Left ventricle myocardium superior (tissue), 1 donor: ENCODE results near the gene PPP1R2. TPM values are rescaled to one million over a fixed set of nuclear protein-coding genes. Genes with fewer than 3 reads are reported as not detected.
"Not testable (repeated sequence)": the region's sequence is repeated elsewhere in the genome, so short reads cannot be mapped to it uniquely, and the experiment has no call there.

ENCODE experiments used
- ATAC-seq: fragments of 200-7000 bp; cut with Tn5 transposase; one replicate; pipeline ENCODE4 v1.9.1; 2020; ENCODE audit warnings: mild to moderate bottlenecking, moderate library complexity
- DNase-seq: peaks from one replicate; pipeline ENCODE4 v3.0.0-alpha.2; 2020
- intact Hi-C: fragments of 100-400 bp; cut with micrococcal nuclease; formaldehyde crosslinking; loops from one replicate; pipeline ENCODE4 v1.11.0; 2022
- total RNA-seq: library from RNA; stranded (reverse); fragmentation: NEBNext Ultra II Directional; extraction: Animal tissue kit (Norgen Biotek cat#: 25700); gene quantifications from one replicate; pipeline ENCODE4 v1.2.1, GENCODE V29; 2021
- donor health status: DM: no; HTN: yes; CAD: no; lungs with severe emphysema.

The PPP1R2 gene
- total RNA-seq, 1 donor from 2014 or later = 33.7 TPM

GRCh38 chr3:195475116-195475515 lies 68.0 kb downstream of the PPP1R2 start:
- intact Hi-C loops, DNase-seq, ATAC-seq: not testable (repeated sequence)

- DNase-seq (no peak), ATAC-seq (no peak)
- intact Hi-C loops = no loop called here
Measured at GRCh38 chr3:195468841-195469240, 74.3 kb downstream of the PPP1R2 start.

GRCh38 chr3:195468391-195468776 lies 74.7 kb downstream of the PPP1R2 start:
- intact Hi-C loops = no loop called here
- no peak for ATAC-seq
- no peak for DNase-seq

GRCh38 chr3:195467641-195468390 lies 75.3 kb downstream of the PPP1R2 start:
- intact Hi-C loops = no loop called here
- DNase-seq (no peak), ATAC-seq (no peak)

- intact Hi-C loops = no loop called here
- DNase-seq (no peak), ATAC-seq (no peak)
Measured at GRCh38 chr3:195466251-195466650, 76.9 kb downstream of the PPP1R2 start.

Other genes with a start within 250 kb of the PPP1R2 start
- gene ACAP2, start 100.3 kb downstream of the PPP1R2 start, total RNA-seq = 15.6 TPM
- gene APOD, start 40.6 kb upstream of the PPP1R2 start, total RNA-seq = 603 TPM
- 3.6 TPM for gene MUC20, start 177.7 kb upstream of the PPP1R2 start, total RNA-seq